Activated CD8-positive, alpha-beta memory T cell treated with anti-CD3 and anti-CD28 coated beads for 1 hour (primary cell): ENCODE measurements around the gene BICRA.
"Not testable (repeated sequence)": the region's sequence is repeated elsewhere in the genome, so short reads cannot be mapped to it uniquely, and the experiment has no call there.

Experiments used
- DNase-seq, 2 donors: peaks; one replicate each; pipeline ENCODE4 v3.0.0-alpha.2; 2020; ENCODE audit warnings: low read depth in 1 of 2; ENCODE audit errors: extremely low read depth in 1 of 2

BICRA gene

DNA sequence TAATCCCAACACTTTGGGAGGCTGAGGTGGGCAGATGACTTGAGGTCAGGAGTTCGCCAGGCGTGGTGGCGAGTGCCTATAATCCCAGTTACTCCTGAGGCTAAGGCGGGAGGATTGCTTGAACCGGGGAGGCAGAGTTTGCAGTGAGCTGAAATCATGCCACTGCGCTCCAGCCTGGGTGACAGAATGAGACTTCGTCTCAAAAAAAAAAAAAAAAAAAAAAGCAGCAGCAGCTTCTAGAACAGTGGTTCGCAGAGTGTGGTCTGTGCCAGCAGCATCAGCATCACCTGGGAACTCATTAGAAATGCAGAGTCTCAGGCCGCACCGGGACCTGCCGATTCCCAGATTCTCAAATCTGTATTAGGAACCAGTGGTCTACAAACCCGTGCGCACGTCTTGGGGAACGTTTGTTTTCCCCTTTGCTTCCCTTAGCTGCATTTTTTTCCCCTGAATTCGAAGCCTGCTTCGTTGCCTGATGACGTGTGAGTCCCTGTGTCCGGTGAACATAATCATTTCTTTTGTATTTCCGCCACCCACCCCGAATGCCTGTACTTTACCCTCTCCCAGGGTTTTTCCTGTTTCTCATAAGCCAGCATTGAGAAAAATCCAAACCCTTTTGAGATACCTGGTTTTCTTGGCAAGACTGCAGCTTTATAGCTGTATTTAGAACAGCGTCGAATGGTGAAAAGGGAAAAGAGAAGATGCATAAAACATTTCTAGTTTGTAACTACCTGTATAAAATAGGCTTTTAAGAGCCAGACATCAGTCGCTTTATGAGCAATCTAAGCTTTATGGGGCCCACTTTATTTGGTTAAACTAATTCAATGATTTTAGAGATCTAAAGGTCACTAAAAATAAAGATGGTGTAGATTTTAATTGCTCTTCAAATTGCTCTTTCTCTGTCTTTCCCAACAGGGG is 49.8 kb downstream of the BICRA start:
- no peak for DNase-seq

DNA sequence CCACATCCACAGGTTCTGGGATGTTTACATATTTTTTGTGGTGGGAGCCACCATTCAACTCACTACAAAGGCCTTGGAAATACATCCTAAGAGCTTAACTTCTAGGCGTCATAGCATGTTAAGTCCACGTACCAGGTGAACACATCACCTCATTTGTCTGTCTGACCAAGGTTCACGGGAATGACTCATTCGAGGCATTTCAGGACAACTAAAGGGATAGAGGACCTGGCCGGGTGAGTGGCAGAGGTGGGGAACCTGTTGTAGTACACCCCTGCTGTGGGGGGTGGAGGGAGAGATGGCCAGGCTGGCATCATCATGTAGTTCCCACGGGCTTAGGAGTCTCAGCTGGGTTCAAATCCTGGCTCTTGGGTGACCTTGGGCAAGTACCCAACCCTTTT is 51.5 kb downstream of the BICRA start:
- no peak for DNase-seq

DNA sequence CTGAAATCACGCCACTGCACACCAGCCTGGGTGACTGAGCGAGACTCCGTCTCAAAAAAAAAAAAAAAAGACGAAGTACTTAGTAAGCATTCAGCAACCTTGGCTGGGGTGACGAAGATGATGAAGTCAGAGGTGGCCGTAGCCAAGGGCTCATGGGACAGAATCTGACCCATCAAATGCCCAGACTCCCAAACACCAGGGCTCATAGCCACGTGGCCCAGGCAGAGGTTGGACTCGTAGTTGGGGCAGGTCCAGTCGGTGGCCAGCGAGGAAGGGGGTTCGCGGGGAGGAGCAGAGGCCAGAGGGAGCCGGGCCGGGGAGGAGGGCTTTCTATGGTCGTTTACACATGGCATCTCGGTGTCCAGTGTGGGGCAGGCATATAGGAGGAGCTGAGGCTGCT is 52.2 kb downstream of the BICRA start:
- no peak for DNase-seq

DNA sequence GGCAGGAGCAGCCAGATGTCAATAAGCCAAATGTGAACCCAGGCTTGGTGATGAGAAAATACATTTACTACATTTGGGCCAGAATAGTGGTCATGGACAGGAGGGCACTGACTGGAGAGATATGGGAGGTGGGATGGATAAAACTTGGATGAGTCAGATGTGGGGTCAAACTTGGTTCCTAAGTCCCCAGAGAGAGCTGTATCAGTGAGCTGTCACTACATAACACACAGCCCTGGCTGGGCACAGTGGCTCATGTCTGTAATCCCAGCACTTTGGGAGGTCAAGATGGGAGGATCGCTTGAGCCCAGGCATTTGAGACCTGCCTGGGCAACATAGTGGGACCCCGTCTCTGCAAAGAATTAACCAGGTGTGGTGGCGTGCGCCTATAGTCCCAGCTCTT is 52.7 kb downstream of the BICRA start:
- no peak for DNase-seq

DNA sequence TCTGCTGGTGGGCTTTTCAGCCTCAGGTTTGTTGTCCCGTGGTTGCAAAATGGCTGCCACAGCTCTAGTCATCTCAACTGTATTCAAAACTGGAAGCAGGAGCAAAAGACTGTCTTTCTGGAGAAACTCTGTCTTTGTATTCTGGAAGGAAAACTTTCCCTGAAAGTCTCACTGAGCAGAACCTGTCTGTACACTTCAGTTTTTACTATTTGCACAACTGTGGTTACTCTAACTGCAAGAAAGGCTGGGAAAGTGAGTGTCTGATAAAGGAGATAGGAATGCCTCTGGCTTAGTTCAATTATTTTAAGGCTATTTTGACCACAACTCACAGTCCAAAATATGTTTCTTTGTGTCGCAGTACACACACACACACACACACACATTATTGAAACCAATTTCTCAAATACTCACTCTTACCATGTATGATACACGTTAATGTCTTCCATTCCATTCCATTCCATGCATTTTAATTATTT is 54.5 kb downstream of the BICRA start:
- no peak for DNase-seq

DNA sequence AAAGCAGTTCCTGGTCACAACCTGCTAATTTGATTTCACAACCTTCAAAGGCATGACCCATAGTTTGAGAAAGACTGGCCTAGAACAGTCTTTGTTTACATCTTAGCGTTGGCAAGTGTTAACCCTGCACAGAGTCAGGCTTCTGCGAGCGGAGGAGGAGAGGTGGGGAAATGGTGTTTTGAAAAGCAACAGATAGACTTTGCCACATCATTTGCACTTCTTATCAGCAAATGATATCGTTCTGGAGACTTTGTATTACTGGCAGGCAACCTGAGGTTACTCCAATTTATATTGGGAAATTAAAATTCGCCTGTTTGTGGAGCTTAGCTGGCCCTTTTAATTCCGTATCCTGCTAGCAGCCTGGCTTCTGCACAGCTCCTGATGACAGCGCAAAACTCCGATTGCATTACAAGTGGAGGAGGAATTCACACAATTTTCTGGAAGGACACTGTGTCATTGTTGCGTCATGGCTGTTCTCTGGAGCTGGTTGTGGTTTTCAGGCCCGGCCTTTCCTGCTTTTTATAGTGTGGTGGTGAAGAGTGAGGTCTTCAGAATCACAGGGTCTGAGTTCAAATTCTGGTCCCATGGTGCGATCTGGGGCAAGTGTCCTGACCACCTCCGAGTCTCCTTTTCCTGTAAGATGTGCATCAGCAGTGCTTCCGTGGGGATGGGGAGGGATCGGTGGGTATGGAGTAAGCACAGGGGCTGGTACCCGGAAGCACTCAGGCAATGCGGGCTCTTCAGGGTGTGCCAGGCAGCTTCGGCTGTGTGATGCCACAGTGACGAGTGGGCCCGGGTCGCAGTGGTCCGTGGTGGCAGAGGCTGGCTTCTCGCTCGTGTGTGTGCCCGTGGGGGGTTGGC is 55.2 kb downstream of the BICRA start:
- no peak for DNase-seq

DNA sequence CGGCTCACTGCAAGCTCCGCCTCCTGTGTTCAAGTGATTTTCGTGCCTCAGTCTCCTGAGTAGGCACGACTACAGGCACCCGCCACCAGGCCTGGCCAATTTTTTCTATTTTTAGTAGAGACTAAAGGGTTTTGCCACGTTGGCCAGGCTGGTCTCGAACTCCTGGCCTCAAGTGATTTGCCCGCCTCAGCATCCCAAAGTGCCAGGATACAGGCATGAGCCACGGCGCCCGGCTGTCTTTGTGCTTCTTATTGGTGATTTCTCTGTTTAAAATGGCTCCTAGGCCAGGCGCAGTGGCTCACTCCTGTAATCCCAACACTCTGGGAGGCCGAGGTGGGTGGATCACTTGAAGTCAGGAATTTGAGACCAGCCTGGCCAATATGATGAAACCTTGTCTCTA is 59.6 kb downstream of the BICRA start:
- DNase-seq, result not testable (repeated sequence)

DNA sequence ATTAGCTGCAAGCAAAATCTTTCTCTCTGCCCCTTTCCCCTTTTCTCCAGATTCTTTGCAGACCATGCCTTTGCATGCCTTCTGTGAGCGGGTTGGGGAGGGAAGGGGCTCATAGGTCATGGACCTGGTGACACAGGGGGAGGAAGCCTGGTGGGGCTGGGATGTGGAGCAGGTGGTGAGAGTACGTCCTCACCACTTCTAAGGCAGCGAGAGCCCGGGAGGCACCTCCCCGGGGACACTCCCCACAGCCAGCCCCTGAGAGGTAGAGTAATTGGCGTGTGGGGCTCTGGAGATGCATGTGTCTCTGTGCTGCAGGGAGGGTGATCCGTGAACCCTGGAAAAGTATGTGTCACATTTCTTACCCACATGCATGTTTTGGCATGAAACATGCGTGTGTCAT is 61.8 kb downstream of the BICRA start:
- no peak for DNase-seq

DNA sequence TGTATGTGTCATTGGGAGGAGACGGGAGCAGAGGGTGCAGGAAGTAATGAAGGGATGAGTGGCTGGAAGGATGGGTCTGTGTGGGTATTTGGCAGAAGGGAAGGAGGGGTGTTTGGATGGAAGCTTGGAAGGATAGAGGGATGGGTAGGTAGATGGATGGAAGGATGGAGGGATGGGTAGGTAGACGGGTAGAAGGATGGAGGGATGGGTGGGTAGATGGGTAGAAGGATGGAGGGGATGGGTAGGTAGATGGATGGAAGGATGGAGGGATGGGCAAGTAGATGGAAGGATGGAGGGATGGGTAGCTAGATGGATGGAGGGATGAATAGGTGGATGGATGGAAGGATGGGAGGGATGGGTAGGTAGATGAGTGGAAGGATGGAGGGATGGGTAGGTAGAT is 62.6 kb downstream of the BICRA start:
- DNase-seq, result no peak

DNA sequence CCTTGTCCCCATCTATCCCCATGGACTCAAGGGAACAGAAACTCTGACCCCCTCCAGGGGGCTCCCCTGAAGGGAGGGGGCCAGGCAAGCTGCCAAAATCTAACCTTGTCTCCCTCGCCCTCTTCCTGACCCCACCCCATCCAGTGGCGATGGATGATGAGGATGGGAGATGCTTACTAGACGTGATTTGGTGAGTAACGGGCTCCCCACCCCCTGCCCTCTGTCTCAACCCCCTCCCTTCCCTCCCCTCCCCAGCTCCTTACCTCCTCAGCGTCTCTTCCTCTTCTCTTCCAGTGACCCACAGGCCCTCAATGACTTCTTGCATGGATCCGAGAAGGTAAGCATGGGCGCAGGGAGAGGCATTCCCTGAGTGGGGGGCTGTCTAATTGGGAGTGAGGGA is 64.5 kb downstream of the BICRA start:
- no peak for DNase-seq

DNA sequence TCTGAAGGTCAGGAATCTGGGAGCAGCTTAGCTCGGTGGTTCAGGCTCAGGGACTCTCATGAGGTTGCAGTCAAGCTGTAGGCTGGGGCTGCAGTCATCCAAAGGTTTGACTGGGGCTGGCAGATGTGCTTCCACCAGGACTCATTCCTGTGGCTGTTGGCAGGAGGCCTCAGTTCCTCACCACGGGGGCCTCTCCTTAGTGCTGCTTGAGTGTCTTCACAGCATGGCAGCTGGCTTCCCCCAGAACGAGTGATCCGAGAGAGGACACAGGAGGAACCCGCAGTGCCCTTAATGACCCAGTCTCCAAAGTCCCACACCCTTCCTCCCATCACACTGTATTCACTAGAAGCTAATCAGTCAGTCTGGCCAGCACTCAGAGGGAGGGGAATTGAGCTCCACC is 65.6 kb downstream of the BICRA start:
- DNase-seq, result no peak

DNA sequence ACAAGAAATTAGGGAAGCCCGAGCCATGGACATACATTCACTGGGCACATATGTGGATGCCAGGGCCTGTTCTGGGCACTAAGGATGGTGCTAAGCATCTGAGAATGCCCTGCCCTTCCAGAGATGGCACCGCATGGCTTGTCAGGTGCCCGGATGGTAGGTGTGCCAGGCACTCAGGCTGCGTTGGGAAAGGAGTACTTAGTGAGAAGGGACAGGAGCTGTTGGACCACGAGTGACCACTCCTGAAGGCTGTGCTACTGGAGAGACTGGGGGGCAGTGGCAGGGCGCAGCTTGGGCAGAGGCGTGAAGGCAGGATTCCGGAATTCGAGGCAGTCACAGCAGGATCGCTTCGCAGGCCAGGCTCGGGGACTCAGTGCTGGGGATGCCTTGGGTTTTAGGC is 66.3 kb downstream of the BICRA start:
- no peak for DNase-seq

DNA sequence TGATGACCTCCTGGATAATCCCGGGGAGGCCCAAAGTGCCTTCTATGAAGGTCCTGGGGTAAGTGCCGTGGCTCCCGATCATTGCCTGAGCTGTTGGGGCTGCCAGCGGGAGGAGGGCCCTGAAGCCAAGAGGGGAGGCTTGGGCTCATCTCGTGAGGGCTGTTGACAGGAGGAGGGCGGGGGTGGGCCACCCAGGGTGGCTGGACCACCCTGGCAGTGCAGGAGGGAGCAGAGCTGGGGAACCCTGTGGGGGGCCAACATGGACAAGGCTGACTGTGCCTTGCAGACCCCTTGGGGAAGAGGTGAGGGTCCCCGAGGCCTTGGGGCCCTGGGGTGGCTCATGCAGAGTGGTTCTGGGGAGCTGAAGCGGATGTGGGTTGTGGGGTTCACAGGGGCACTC is 66.9 kb downstream of the BICRA start:
- no peak for DNase-seq

DNA sequence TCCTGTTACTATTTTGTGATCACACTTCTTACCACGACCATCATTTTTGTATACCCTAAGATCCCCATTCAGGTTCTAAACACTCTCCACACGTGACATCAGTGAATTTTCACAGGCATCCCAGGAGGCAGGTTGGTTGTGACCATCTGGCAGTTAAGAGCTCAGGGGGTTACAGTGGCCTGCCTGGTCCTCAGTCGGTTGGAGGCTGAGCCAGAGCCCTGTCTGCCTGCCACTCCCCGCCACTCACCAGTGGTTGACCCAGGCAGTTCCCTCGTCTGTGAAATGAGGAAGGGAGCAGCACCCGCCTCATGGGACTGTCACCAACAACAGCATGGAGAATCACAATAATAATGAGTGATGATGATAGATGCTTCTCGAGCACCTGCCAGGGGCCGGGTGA is 67.9 kb downstream of the BICRA start:
- no peak for DNase-seq

DNA sequence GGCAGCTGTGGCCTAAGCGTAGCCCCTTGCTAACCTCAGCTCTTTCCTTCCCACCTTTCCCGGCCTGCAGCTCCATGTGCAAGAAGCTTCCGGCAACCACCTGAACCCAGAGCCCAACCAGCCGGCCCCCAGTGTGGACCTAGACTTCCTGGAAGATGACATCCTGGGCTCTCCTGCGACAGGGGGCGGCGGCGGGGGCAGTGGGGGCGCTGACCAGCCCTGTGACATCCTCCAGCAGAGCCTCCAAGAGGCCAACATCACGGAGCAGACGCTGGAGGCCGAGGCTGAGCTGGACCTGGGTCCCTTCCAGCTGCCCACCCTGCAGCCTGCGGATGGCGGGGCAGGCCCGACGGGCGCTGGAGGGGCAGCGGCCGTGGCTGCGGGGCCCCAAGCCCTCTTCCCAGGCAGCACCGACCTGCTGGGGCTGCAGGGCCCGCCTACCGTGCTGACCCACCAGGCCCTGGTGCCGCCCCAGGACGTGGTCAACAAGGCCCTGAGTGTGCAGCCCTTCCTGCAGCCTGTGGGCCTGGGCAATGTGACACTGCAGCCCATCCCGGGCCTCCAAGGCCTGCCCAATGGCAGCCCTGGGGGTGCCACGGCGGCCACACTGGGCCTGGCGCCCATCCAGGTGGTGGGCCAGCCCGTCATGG is 70.4 kb downstream of the BICRA start:
- DNase-seq, result no peak

DNA sequence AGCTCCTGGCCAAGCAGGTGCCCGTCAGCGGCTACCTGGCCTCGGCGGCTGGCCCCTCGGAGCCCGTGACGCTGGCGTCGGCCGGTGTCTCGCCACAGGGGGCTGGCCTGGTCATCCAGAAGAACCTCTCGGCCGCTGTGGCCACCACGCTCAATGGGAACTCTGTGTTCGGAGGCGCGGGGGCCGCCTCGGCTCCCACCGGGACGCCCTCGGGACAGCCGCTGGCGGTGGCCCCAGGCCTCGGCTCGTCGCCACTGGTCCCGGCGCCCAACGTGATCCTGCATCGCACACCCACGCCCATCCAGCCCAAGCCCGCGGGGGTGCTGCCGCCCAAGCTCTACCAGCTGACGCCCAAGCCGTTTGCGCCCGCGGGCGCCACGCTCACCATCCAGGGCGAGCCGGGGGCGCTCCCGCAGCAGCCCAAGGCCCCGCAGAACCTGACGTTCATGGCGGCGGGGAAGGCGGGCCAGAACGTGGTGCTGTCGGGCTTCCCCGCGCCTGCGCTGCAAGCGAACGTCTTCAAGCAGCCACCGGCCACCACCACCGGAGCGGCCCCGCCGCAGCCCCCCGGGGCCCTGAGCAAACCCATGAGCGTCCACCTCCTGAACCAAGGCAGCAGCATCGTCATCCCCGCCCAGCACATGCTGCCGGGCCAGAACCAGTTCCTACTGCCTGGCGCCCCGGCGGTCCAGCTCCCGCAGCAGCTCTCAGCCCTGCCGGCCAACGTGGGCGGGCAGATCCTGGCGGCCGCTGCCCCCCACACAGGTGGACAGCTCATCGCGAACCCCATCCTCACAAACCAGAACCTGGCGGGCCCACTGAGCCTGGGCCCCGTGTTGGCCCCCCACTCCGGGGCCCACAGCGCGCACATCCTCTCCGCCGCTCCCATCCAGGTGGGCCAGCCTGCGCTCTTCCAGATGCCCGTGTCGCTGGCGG is 71.3 kb downstream of the BICRA start:
- DNase-seq, result no peak

DNA sequence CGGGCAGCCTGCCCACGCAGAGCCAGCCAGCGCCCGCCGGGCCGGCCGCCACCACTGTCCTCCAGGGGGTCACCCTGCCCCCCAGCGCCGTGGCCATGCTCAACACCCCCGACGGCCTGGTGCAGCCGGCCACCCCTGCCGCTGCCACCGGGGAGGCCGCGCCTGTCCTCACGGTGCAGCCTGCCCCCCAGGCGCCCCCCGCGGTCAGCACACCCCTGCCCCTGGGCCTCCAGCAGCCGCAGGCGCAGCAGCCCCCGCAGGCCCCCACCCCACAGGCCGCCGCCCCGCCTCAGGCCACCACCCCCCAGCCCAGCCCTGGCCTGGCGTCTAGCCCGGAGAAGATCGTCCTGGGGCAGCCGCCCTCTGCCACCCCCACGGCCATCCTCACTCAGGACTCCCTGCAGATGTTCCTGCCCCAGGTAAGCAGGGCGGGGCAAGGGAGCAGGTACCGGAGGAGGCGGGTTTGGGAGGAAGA is 72.0 kb downstream of the BICRA start:
- no peak for DNase-seq

DNA sequence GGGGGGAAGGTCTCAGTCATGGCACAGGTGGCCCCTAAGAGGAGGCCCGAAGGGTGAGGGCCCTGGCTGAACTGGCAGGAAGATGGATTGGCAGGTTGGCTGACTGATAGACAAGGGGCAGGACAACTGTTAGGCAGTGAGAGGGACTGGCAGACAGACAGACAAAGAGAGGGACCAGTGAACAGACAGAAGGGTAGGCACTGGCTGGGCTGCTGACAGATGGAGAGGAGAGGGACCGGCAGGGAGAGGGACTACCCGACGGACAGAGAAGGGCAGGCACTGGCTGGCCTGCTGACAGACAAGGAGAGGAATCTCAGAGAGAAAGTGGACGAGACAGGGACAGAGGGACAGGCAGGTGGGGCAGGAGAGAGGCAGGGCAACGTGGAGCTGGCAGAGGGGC is 72.5 kb downstream of the BICRA start:
- no peak for DNase-seq

DNA sequence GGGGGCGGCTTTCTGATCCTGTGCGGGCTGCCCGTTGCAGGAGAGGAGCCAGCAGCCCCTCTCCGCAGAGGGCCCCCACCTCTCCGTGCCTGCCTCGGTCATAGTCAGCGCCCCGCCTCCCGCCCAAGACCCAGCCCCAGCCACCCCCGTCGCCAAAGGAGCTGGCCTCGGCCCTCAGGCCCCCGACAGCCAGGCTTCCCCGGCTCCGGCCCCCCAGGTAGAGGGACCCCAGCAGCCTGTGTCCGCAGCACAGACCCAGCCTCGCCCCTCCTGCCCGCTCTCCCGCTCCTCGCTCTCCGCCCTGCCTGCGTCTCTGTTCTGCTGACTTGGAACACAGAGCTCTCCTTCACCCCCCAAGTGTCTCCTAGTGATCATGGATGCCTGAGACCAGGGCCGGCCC is 73.0 kb downstream of the BICRA start:
- no peak for DNase-seq

DNA sequence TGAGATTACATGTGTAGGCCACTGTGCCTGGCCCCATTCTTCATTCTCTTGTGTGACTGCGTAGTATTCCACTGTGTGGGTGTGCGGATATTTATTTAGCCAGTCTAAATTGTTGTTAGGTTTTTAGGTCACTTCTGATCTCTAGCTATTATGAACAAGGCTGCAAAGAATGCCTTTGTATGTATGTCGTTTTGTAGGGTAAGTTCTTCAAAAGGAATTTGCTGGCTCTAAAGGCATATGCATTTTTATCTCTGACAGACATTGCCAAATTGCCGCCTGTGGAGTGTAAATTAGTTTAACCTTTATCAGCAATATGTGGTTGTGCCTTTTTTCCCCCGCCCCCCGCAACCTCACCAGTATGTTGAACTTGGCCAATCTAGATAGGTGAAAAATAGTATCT is 74.0 kb downstream of the BICRA start:
- no peak for DNase-seq
